Subcutaneous abdominal adipose tissue (tissue), 5 donors: ENCODE results near the gene RNPS1.

ENCODE experiments used
- H3K27ac ChIP-seq: one replicate; pipeline ENCODE4 v1.7.0; 2013; ENCODE audit warnings: low read depth, mild to moderate bottlenecking, inconsistent platforms, low read length, moderate library complexity
- H3K27me3 ChIP-seq, 5 donors: one replicate each; pipeline ENCODE4 v1.7.0; 2013; ENCODE audit warnings: low read length in 5 of 5, inconsistent platforms in 1 of 5; ENCODE audit not compliant: control insufficient read depth in 5 of 5, insufficient read depth in 4 of 5
- H3K36me3 ChIP-seq, 5 donors: one replicate each; pipeline ENCODE4 v1.7.0; 2013; ENCODE audit warnings: low read length in 5 of 5; ENCODE audit not compliant: control insufficient read depth in 5 of 5, insufficient read depth in 5 of 5
- H3K4me1 ChIP-seq, 5 donors: one replicate each; pipeline ENCODE4 v1.7.0; 2013; ENCODE audit warnings: low read length in 5 of 5, mild to moderate bottlenecking in 3 of 5, moderate library complexity in 1 of 5; ENCODE audit not compliant: control insufficient read depth in 5 of 5, insufficient read depth in 5 of 5
- H3K4me3 ChIP-seq, 5 donors: one replicate each; pipeline ENCODE4 v1.7.0; 2013; ENCODE audit warnings: low read length in 5 of 5, low read depth in 1 of 5
- H3K9ac ChIP-seq, 5 donors: one replicate each; pipeline ENCODE4 v1.7.0; 2013; ENCODE audit warnings: low read length in 5 of 5, mild to moderate bottlenecking in 4 of 5, moderate library complexity in 3 of 5
- H3K9me3 ChIP-seq, 5 donors: one replicate each; pipeline ENCODE4 v1.7.0; 2013; ENCODE audit warnings: low read length in 5 of 5; ENCODE audit not compliant: control insufficient read depth in 5 of 5
- donor health status: healthy.
- donor health status: healthy.
- donor health status: healthy.
- donor health status: healthy.
- donor health status: healthy.

The RNPS1 gene

DNA sequence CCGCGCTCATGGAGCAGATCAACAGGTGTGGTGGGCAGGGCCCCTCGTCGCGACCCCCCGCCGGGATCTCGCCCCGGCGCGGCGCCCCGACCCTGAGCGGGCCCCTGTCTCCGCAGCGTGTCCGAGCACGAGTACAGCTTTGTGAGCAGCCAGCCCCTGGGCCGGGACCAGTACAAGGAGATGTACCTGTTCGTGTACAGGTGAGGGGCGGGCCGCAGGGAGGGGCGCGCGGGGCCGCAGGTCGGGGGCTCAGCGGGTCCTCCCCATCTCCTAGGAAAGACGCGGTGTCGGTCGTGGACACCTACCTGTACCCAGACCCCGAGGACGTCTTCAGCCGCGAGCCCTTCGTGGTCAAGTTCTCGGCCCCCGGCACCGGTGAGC is 30.8 kb downstream of the RNPS1 start:
- Histone ChIP-seq H3K9ac (no peak overlapping the region), H3K4me3 (peak overlapping the region in 2 of 5 donors; percentile 48 to 49), H3K27me3 (peaks cover 0 to 18% (median 8%) of the 10 kb centered on the region in 5 donors), H3K27ac (no peak overlapping the region), H3K9me3 (no peaks in the 10 kb centered on the region), H3K4me1 (peaks cover 0 to 23% (median 17%) of the 10 kb centered on the region in 5 donors), H3K36me3 (peaks cover 0 to 48% (median 42%) of the 10 kb centered on the region in 5 donors)

DNA sequence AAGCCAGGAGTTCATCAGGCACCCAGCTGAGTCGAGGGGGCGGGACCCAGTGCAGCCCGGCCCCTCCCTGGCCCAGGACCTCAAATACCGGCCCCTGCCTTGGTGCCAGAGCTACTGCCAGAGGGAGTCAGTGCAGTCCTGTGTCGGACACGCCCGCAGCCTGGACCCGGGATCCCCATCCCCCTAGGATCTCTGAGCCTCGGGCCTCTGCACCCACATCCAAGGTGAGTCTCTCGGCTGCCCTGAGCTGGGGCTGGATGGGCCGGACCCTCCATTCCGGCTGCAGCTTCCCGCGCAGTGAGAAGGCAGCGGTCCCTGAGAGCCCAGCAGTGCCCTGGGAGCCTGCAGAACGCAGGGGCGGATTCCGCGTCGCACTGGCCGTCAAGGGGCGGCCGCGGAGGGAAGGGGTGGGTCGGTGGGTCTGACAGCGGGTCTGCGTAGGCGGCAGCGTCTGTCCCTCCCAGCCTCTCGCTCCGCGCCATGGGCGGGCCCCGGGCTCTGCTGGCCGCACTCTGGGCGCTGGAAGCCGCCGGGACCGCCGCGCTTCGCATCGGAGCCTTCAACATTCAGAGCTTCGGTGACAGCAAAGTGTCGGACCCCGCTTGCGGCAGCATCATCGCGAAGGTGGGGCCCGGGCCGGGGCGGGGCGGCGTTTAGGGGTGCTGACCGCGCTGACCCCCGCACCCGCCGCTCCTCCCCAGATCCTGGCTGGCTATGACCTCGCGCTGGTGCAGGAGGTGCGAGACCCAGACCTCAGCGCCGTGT is 31.4 kb downstream of the RNPS1 start, which contains the start of gene DNASE1L2:
Gene DNASE1L2 (plus strand): TSS at position 108 of the 765 bp plus-strand sequence. CDS start 373 bp downstream, at position 481.
- peaks cover 0 to 52% (median 47%) of the 10 kb centered on the region in 5 donors for H3K36me3 ChIP-seq
- H3K9ac ChIP-seq: peak within 1 kb of the TSS in 1 of 5 donors; percentile 47
- no peak within 1 kb of the TSS for H3K27ac ChIP-seq
- H3K4me1 ChIP-seq: peaks cover 0 to 23% (median 17%) of the 10 kb centered on the region in 5 donors
- peak within 1 kb of the TSS in 3 of 5 donors; percentile 6 to 49 (median 48) for H3K4me3 ChIP-seq
- no peaks in the 10 kb centered on the region for H3K9me3 ChIP-seq
- peaks cover 0 to 18% (median 8%) of the 10 kb centered on the region in 5 donors for H3K27me3 ChIP-seq

DNA sequence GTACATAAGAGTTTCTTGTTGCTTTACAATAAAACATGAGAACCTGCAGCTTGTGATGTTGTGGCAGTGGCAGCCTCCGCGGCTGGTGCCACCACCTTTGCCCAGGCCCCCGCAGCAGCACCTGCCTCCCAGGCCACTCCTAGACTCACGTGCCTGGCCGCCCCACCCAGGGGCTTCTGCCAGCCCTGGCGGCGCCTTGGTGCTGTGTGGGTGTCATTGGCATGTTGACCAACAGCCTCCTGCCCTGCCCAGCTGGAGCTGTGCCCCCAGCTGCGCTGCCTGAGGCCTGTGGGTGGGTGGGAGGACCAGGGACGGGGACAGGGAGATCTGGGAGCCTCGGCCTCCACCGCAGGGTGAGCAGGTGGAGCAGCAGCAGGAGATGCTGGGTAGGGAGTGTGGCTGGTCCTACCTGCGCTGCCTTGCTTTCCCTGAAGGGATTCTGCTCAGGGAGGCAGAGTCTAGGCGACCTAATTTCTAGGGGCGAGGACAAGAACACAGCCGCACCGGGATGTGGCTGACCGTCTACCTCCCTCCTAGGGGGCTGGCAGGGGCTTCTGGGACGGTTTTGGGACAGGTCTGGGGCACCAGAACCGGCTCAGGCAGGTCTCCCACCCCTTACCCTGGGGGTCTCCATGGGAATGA is 32.1 kb downstream of the RNPS1 start:
- Histone ChIP-seq H3K36me3 (peaks cover 0 to 59% (median 54%) of the 10 kb centered on the region in 5 donors), H3K27me3 (peaks cover 0 to 18% (median 8%) of the 10 kb centered on the region in 5 donors), H3K27ac (no peak overlapping the region), H3K9me3 (no peaks in the 10 kb centered on the region), H3K4me1 (peaks cover 0 to 23% (median 17%) of the 10 kb centered on the region in 5 donors), H3K4me3 (peak overlapping the region in 1 of 5 donors; percentile 49), H3K9ac (no peak overlapping the region)

DNA sequence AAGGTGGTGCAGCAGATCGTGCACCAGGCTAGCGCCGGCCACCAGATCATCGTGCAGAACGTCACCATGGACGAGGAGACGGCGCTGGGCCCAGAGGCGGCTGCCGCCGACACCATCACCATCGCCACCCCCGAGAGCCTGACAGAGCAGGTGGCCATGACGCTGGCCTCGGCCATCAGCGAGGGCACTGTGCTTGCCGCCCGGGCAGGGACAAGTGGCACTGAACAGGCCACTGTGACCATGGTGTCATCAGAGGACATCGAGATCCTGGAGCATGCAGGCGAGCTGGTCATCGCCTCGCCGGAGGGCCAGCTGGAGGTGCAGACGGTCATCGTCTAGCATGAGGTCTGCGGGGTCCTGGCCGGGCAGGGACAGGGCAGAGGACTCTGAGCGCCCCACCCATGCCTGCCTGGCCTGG is 32.7 kb downstream of the RNPS1 start:
- Histone ChIP-seq H3K4me1 (peaks cover 0 to 23% (median 17%) of the 10 kb centered on the region in 5 donors), H3K4me3 (no peak overlapping the region), H3K9me3 (no peaks in the 10 kb centered on the region), H3K36me3 (peaks cover 0 to 65% (median 57%) of the 10 kb centered on the region in 5 donors), H3K27ac (no peak overlapping the region), H3K27me3 (peaks cover 0 to 18% (median 8%) of the 10 kb centered on the region in 5 donors), H3K9ac (no peak overlapping the region)

DNA sequence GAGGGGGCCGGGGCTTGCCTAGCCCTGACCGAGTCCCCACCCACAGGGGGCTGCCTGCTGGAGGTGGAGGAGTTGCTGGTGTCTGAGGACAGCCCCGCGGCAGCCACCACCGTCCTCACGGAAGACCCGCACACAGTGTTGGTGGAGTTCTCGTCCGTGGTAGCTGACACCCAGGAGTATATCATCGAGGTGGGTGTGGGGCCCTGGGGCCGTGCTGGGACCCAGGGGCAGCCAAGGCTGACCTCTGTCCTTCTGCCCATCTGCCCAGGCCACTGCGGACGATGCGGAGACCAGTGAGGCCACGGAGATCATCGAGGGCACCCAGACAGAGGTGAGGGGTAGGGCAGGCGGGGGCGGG is 33.1 kb downstream of the RNPS1 start:
- Histone ChIP-seq H3K9me3 (no peaks in the 10 kb centered on the region), H3K9ac (no peak overlapping the region), H3K27me3 (peaks cover 0 to 18% (median 8%) of the 10 kb centered on the region in 5 donors), H3K27ac (no peak overlapping the region), H3K36me3 (peaks cover 0 to 67% (median 58%) of the 10 kb centered on the region in 5 donors), H3K4me1 (peaks cover 0 to 26% (median 17%) of the 10 kb centered on the region in 5 donors), H3K4me3 (no peak overlapping the region)

DNA sequence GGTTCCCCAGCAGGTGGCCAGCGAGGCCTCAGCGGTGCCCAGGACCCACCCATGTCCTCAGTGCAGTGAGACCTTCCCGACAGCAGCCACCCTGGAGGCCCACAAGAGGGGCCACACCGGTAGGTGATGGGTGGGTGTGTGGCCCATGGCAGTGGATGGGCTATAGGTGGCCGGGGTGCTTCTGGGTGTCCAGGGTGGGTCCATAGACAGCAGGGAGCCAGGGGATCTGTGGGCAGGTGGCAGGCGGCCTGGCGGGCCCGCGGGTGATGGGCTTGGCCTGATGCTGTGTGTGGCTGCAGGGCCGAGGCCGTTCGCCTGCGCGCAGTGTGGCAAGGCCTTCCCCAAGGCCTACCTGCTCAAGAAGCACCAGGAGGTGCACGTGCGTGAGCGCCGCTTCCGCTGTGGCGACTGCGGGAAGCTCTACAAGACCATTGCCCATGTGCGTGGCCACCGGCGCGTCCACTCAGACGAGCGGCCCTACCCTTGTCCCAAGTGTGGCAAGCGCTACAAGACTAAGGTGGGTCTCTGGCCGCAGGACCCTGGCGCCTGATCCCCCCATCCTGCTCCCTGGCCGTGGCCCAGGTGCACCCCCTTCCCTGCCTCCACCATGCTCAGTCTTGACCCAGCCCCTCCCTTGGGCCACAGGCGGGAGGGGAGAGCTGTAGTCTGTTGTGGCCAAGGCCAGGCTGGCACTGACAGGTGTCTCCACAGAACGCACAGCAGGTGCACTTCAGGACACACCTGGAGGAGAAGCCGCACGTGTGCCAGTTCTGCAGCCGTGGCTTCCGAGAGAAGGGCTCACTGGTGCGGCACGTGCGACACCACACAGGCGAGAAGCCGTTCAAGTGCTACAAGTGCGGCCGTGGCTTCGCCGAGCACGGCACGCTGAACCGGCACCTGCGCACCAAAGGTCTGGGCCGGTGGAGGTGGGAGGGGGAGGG is 33.8 kb downstream of the RNPS1 start:
- Histone ChIP-seq H3K27me3 (peaks cover 0 to 18% (median 8%) of the 10 kb centered on the region in 5 donors), H3K4me3 (no peak overlapping the region), H3K9ac (no peak overlapping the region), H3K4me1 (peaks cover 0 to 31% (median 17%) of the 10 kb centered on the region in 5 donors), H3K36me3 (peaks cover 0 to 68% (median 61%) of the 10 kb centered on the region in 5 donors), H3K9me3 (no peaks in the 10 kb centered on the region), H3K27ac (no peak overlapping the region)

DNA sequence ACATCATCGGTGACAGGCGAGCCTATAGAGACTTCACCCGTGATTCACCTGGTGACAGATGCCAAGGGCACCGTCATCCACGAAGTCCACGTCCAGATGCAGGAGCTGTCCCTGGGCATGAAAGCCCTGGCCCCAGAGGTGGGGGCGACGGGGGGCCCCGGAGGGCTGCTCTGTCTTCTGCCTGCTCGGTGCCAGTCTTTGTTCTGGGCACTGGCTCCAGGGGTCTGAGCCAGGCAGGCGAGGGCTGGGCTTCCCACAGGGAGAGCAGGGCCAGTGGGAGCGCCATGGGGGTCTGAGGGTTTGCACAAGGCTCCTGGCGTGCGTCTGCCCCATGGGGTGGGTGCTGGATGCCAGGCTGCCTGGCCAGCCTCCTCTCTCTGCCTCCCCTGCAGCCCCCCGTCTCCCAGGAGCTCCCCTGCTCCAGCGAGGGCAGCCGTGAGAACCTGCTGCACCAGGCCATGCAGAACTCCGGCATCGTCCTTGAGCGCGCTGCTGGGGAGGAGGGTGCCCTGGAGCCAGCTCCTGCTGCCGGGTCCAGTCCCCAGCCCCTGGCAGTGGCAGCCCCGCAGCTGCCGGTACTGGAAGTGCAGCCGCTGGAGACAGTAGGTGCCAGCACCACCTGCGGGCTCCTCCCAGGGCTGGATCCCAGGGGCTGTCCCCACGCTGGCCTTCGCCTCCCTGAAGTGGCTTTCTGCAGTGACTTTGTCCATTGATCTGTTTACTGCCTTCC is 34.7 kb downstream of the RNPS1 start:
- Histone ChIP-seq H3K4me3 (no peak overlapping the region), H3K9me3 (no peaks in the 10 kb centered on the region), H3K27ac (no peak overlapping the region), H3K9ac (no peak overlapping the region), H3K27me3 (peaks cover 0 to 18% (median 8%) of the 10 kb centered on the region in 5 donors), H3K4me1 (peaks cover 0 to 28% (median 17%) of the 10 kb centered on the region in 5 donors), H3K36me3 (peaks cover 0 to 77% (median 71%) of the 10 kb centered on the region in 5 donors)

DNA sequence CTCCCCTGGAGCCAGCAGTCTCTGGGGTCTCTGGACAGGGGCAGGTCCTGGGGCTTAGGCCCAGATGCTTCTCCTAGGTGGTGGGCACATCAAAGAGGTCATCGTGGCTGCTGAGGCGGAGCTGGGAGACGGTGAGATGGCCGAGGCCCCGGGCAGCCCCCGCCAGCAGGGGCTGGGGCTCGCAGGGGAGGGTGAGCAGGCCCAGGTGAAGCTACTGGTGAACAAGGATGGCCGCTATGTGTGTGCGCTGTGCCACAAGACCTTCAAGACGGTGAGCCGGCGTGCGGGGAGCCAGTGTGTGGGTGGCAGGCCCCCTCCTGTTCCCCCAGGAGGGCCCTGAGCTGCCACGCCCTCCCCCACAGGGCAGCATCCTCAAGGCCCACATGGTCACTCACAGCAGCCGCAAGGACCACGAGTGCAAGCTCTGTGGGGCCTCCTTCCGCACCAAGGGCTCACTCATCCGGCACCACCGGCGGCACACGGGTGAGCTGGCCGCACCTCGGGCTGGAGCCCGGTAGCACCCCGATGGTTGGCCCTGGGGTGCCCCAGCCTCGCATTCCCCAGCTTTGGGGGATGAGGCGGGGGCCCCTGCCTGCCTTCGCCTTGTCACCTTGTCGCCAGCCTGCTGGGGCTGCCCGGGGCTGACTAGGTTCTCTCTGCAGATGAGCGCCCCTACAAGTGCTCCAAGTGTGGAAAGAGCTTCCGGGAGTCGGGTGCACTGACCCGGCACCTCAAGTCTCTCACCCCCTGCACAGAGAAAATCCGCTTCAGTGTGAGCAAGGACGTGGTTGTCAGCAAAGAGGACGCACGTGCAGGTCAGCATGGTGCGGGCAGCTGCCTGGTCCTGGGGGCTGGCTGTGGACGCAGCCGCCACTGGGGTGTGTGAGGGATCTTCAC is 35.6 kb downstream of the RNPS1 start:
- Histone ChIP-seq H3K4me1 (peaks cover 0 to 22% (median 17%) of the 10 kb centered on the region in 5 donors), H3K9me3 (no peaks in the 10 kb centered on the region), H3K27ac (no peak overlapping the region), H3K4me3 (no peak overlapping the region), H3K27me3 (peaks cover 0 to 18% (median 8%) of the 10 kb centered on the region in 5 donors), H3K36me3 (peaks cover 0 to 81% (median 74%) of the 10 kb centered on the region in 5 donors), H3K9ac (no peak overlapping the region)
